ENCODE measurements around the gene FTCDNL1.

The FTCDNL1 gene

GRCh38 chr2:199875400-199875799, 24.4 kb upstream of the FTCDNL1 start:
- no peak for TF ChIP-seq TAF1 (IDR thresholded peaks at IDR 0.05; ENCODE audit: low read depth)
- no peak for TF ChIP-seq EGR1 (IDR thresholded peaks at IDR 0.05)
- TF ChIP-seq USF1 (IDR thresholded peaks at IDR 0.05): no peak
- no peak for TF ChIP-seq EP300 (IDR thresholded peaks at IDR 0.05; ENCODE audit: borderline replicate concordance)

- no peak for TF ChIP-seq CREB1 (IDR thresholded peaks at IDR 0.05; ENCODE audit: low read depth)
- TF ChIP-seq EP300 (IDR thresholded peaks at IDR 0.05; ENCODE audit: borderline replicate concordance): no peak
- TF ChIP-seq ZBTB7A (IDR thresholded peaks at IDR 0.05; ENCODE audit: low read depth): no peak
- no peak for TF ChIP-seq TCF12 (IDR thresholded peaks at IDR 0.05; ENCODE audit: low read depth)
- TF ChIP-seq TAF1 (IDR thresholded peaks at IDR 0.05; ENCODE audit: low read depth): no peak
- no peak for TF ChIP-seq MAX (IDR thresholded peaks at IDR 0.05)
- no peak for TF ChIP-seq RAD21 (IDR thresholded peaks at IDR 0.05; ENCODE audit: low read depth)
- TF ChIP-seq USF1 (IDR thresholded peaks at IDR 0.05): no peak
- no peak for TF ChIP-seq YY1 (IDR thresholded peaks at IDR 0.05; ENCODE audit: low read depth)
- no peak for TF ChIP-seq EGR1 (IDR thresholded peaks at IDR 0.05)
- no peak for TF ChIP-seq REST (IDR thresholded peaks at IDR 0.05; ENCODE audit: low read depth)
Measured at GRCh38 chr2:199874209-199874608, 23.2 kb upstream of the FTCDNL1 start.

GRCh38 chr2:199870581-199870980, 19.6 kb upstream of the FTCDNL1 start:
- TF ChIP-seq ZBTB7A (IDR thresholded peaks at IDR 0.05; ENCODE audit: low read depth): no peak

- TF ChIP-seq USF1 (IDR thresholded peaks at IDR 0.05) (no peak), EP300 (IDR thresholded peaks at IDR 0.05; ENCODE audit: borderline replicate concordance) (no peak), MAX (IDR thresholded peaks at IDR 0.05) (no peak)
Measured at GRCh38 chr2:199869653-199870052, 18.7 kb upstream of the FTCDNL1 start.

- no peak for TF ChIP-seq CEBPB (IDR thresholded peaks at IDR 0.05)
- TF ChIP-seq ZBTB7A (IDR thresholded peaks at IDR 0.05; ENCODE audit: low read depth): no peak
- no peak for TF ChIP-seq EGR1 (IDR thresholded peaks at IDR 0.05)
- no peak for TF ChIP-seq NFIC (IDR thresholded peaks at IDR 0.05)
- no peak for TF ChIP-seq CREB1 (IDR thresholded peaks at IDR 0.05; ENCODE audit: low read depth)
- no peak for TF ChIP-seq TCF12 (IDR thresholded peaks at IDR 0.05; ENCODE audit: low read depth)
- TF ChIP-seq MAX (IDR thresholded peaks at IDR 0.05): no peak
- TF ChIP-seq TEAD4 (IDR thresholded peaks at IDR 0.05): no peak
- no peak for TF ChIP-seq YY1 (IDR thresholded peaks at IDR 0.05; ENCODE audit: low read depth)
- TF ChIP-seq RAD21 (IDR thresholded peaks at IDR 0.05; ENCODE audit: low read depth): no peak
- no peak for TF ChIP-seq TAF1 (IDR thresholded peaks at IDR 0.05; ENCODE audit: low read depth)
- TF ChIP-seq REST (IDR thresholded peaks at IDR 0.05; ENCODE audit: low read depth): no peak
- TF ChIP-seq USF1 (IDR thresholded peaks at IDR 0.05): no peak
- TF ChIP-seq FOXM1 (IDR thresholded peaks at IDR 0.05; ENCODE audit: borderline replicate concordance, low read depth): no peak
- no peak for TF ChIP-seq EP300 (IDR thresholded peaks at IDR 0.05; ENCODE audit: borderline replicate concordance)
Measured at GRCh38 chr2:199869227-199869541, 18.2 kb upstream of the FTCDNL1 start.

All from Ishikawa (cell line).